Activated naive CD4-positive, alpha-beta T cell treated with anti-CD3 and anti-CD28 coated beads for 36 hours (primary cell): ENCODE measurements around the gene WSCD2. TPM values are rescaled to one million over a fixed set of nuclear protein-coding genes. Genes with fewer than 3 reads are reported as not detected.

Experiments used
- CTCF ChIA-PET: fragments of 350-600 bp; sonication (Branson Sonifier 250); formaldehyde crosslinking; loops from one replicate; lab custom pipeline; 2021; ENCODE audit warnings: antibody characterized with exemption; lab: Charles Lee
- DNase-seq: peaks from one replicate; pipeline ENCODE4 v3.0.0-alpha.2; 2020
- H3K27ac Mint-ChIP-seq: one replicate; pipeline ENCODE4 v1.8.0; 2021; ENCODE audit warnings: mild to moderate bottlenecking, mixed read lengths
- H3K27me3 Mint-ChIP-seq: one replicate; pipeline ENCODE4 v1.8.0; 2021; ENCODE audit warnings: low read depth, mixed read lengths
- H3K36me3 Mint-ChIP-seq: one replicate; pipeline ENCODE4 v1.8.0; 2021; ENCODE audit warnings: low read depth, mixed read lengths
- H3K4me1 Mint-ChIP-seq: one replicate; pipeline ENCODE4 v1.8.0; 2021; ENCODE audit warnings: low read depth, mixed read lengths
- H3K4me3 Mint-ChIP-seq: one replicate; pipeline ENCODE4 v1.8.0; 2021; ENCODE audit warnings: mild to moderate bottlenecking, moderate library complexity, mixed read lengths
- H3K9me3 Mint-ChIP-seq: one replicate; pipeline ENCODE4 v1.8.0; 2021; ENCODE audit warnings: mixed read lengths
- intact Hi-C: fragments of 100-400 bp; cut with micrococcal nuclease; formaldehyde crosslinking; loops from one replicate; pipeline ENCODE4 v1.15.1; 2023
- total RNA-seq, 2 experiments: library from RNA; stranded (reverse); gene quantifications; one replicate each; pipeline ENCODE4 v1.2.3, GENCODE V29; 2021

WSCD2 gene
- total RNA-seq, 2 experiments from 2014 or later: not detected

DNA sequence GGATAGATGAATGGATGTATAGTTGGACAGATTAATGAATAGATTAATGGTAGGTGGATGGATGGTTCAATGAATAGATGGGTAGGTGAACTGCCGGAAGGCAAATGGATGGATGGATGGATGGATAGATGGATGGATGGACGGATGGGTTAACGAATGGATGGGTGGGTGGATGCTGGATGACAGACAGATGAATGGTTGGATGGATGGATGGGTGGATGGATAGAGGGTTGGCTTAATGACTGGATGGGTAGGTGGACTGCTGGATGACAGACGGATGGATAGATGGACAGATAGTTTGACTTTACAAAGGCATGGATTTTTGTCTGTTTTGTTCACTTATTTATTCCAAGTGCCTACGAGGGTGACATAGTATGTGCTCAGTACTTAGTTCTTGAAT lies 64.4 kb downstream of the WSCD2 start:
- no peak for DNase-seq
- intact Hi-C loops: loop anchor here (5.0 to 10.0 kb wide), 4 partner anchors 129 to 519 kb away; no protein-coding TSS in a partner anchor
- Mint-ChIP-seq H3K4me3 (no peak overlapping the region), H3K27me3 (peaks cover 12% of the 10 kb centered on the region), H3K4me1 (no peaks in the 10 kb centered on the region), H3K9me3 (no peaks in the 10 kb centered on the region), H3K36me3 (no peaks in the 10 kb centered on the region), H3K27ac (no peak overlapping the region)
- CTCF ChIA-PET: interaction anchor here (0.9 kb wide), 1 partner anchor 203 kb away, joined by 3 read pairs; no protein-coding TSS in a partner anchor

DNA sequence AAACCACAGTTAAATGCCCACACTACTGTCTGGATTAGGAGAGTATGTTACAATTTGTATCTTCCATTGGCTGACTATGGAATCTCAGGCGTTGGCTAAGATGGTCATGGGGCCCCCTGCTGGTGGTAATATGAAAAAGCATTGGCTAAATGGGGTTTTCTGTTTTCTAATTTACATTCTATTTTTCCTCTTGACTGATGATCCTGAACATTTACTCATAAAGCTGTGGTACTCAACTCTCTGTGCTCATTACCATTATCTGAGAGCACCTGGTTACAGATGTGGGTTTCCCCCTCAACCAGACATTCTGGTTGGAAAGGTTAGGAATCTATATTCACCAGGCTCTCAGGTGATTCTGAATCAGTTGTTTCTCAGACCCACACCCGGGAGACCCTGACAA lies 64.8 kb downstream of the WSCD2 start:
- H3K27me3 Mint-ChIP-seq: peaks cover 12% of the 10 kb centered on the region
- no peak overlapping the region for H3K4me3 Mint-ChIP-seq
- no peaks in the 10 kb centered on the region for H3K9me3 Mint-ChIP-seq
- no peaks in the 10 kb centered on the region for H3K36me3 Mint-ChIP-seq
- CTCF ChIA-PET: interaction anchor here (0.8 to 1.3 kb wide), 4 partner anchors 9 to 203 kb away, joined by 3 to 4 read pairs (median 3); no protein-coding TSS in a partner anchor
- intact Hi-C loops: loop anchor here (1.0 to 10.0 kb wide), 5 partner anchors 129 to 519 kb away; no protein-coding TSS in a partner anchor
- no peaks in the 10 kb centered on the region for H3K4me1 Mint-ChIP-seq
- peak; percentile 42 for DNase-seq
- H3K27ac Mint-ChIP-seq: no peak overlapping the region

DNA sequence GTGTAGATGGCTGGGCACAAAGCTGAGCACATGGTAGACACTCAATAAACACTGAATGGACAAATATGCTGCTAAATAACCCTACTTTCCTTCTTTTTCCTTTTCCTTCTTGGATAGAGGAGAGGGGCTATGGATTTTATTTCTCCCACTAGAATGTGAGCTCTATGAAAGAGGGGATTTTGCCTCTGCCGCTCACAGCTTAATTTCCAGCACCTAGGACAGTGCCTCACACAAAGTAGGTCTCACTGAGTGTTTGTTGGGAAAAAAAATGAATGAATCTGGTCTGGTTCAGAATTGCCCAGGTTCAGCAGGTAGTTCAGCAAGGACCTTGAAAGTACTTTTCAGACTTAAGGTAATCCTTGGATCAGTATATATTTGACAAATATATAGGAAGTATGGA lies 65.5 kb downstream of the WSCD2 start:
- Mint-ChIP-seq H3K27ac (no peak overlapping the region), H3K4me1 (no peaks in the 10 kb centered on the region), H3K9me3 (no peaks in the 10 kb centered on the region), H3K36me3 (no peaks in the 10 kb centered on the region), H3K4me3 (no peak overlapping the region), H3K27me3 (peaks cover 13% of the 10 kb centered on the region)
- DNase-seq: no peak
- CTCF ChIA-PET: interaction anchor here (0.8 to 1.3 kb wide), 4 partner anchors 10 to 204 kb away, joined by 3 to 4 read pairs (median 3); no protein-coding TSS in a partner anchor
- intact Hi-C loops: loop anchor here (1.0 to 10.0 kb wide), 5 partner anchors 130 to 520 kb away; no protein-coding TSS in a partner anchor

DNA sequence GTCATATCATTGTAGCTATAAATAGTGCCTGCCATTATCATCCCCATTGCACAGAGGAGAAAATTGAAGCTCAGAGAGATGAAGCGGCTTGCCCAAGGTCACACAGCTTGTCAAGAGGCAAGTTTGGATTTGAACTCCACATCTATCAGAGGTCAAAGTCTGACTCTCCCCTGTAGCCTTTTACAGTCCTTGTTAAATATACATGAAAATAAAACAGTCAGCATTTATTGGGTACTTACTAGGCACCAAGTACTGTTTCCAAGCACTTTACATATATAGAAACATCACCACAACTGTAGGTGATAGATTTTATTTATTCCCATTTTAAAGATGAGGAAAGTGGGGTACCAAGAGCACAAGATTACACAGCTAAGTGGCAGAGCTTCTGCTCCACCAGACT lies 67.2 kb downstream of the WSCD2 start:
- Mint-ChIP-seq H3K36me3 (no peaks in the 10 kb centered on the region), H3K27me3 (peaks cover 16% of the 10 kb centered on the region), H3K27ac (no peak overlapping the region), H3K4me3 (no peak overlapping the region), H3K4me1 (no peaks in the 10 kb centered on the region), H3K9me3 (no peaks in the 10 kb centered on the region)
- no peak for DNase-seq
- CTCF ChIA-PET: no interaction called here
- intact Hi-C loops: loop anchor here (10.0 kb wide), 2 partner anchors 132 to 522 kb away; no protein-coding TSS in a partner anchor

DNA sequence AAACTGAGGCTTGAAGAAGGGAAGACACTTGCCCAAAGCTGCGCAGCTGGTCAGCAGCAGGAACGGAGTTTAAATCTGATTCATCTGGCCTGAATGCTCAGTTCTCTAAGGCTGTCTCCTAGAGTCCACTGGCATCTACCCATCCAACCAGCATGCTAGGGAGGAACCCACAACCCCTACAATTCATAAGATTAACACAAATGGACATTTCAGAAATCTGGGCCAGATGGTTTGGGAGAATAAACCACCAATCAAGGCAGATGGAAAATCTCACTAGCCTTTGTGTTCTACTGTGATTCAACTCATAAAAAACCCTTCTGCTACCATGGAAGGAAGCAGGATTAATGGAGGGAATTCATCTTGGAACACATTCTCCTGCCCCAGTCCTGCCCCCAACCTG lies 67.8 kb downstream of the WSCD2 start:
- Mint-ChIP-seq H3K36me3 (no peaks in the 10 kb centered on the region), H3K9me3 (no peaks in the 10 kb centered on the region), H3K27ac (no peak overlapping the region), H3K27me3 (peaks cover 16% of the 10 kb centered on the region), H3K4me3 (no peak overlapping the region), H3K4me1 (no peaks in the 10 kb centered on the region)
- CTCF ChIA-PET: no interaction called here
- intact Hi-C loops: loop anchor here (10.0 kb wide), 2 partner anchors 132 to 522 kb away; no protein-coding TSS in a partner anchor
- DNase-seq: no peak

DNA sequence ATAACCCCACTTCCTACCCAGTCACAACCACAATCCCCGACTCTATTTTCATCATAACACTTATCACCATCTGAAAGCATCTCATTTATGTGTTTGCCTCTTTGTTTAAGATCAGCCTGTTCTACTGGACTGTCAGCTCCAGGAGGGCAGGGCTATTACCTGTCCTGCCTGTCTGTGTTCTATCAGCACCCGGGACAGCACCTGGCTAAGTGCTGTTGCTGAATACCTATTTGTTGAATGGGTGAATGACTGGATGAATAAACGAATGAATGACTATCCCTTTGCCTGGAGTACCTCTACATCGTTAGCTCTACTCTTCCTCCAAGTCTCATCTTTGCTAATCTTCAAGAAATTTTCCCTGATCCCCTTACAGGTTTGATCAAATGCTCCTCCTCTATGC lies 69.0 kb downstream of the WSCD2 start:
- CTCF ChIA-PET: interaction anchor here (0.6 kb wide), 1 partner anchor 20 kb away, joined by 4 read pairs; no protein-coding TSS in a partner anchor

DNA sequence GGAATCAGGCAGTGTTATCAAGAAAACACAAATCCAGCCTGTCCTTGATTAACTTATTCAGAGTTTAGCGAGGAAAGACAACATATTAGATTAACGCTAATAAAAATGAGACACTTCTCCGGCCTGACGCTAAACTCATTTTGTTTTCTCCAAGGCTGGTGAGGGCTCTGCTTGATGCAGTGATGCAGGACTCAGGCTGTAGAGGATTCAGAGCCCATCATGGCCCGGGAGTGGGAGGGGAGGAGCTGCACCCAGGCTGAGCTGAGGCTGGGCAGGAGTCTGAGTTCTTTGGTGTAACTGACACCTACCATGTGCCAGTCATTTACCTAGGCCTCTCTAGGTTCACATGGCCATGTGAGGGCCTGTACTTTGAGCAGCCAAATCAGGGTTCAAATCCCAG lies 70.0 kb downstream of the WSCD2 start:
- H3K4me3 Mint-ChIP-seq: no peak overlapping the region
- no peak for DNase-seq
- peaks cover 11% of the 10 kb centered on the region for H3K27me3 Mint-ChIP-seq
- H3K36me3 Mint-ChIP-seq: no peaks in the 10 kb centered on the region
- no peaks in the 10 kb centered on the region for H3K4me1 Mint-ChIP-seq
- no peaks in the 10 kb centered on the region for H3K9me3 Mint-ChIP-seq
- CTCF ChIA-PET: interaction anchor here (1.5 kb wide), 1 partner anchor 9 kb away, joined by 4 read pairs; no protein-coding TSS in a partner anchor
- intact Hi-C loops: loop anchor here (10.0 kb wide), 2 partner anchors 134 to 524 kb away; no protein-coding TSS in a partner anchor
- H3K27ac Mint-ChIP-seq: no peak overlapping the region

More for the DNA sequence above, 69.0 kb downstream of the WSCD2 start:
- DNase-seq: no peak
- no peak overlapping the region for H3K4me3 Mint-ChIP-seq
- intact Hi-C loops: loop anchor here (10.0 kb wide), 2 partner anchors 133 to 523 kb away; no protein-coding TSS in a partner anchor
- H3K9me3 Mint-ChIP-seq: no peaks in the 10 kb centered on the region
- H3K36me3 Mint-ChIP-seq: no peaks in the 10 kb centered on the region
- H3K27ac Mint-ChIP-seq: no peak overlapping the region
- H3K27me3 Mint-ChIP-seq: peaks cover 16% of the 10 kb centered on the region
- no peaks in the 10 kb centered on the region for H3K4me1 Mint-ChIP-seq

DNA sequence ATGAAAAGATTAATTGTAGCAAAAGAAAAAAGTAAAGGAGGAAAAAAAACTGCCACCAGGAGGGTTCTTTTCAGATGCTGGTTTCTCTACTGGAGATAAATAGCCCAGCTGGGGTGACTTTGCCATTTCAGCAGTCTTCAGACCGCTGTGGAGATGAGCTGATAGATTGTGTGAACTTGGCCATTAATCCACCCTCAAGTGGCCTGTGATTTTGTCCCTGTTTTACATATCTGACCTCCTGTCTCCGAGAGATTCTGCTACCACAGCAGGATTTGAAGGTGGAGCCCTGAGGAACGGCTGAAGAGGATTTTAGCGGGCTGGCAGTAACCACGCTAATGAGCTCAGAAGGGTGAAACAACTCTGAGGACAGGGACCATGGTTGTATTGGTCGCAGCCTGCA lies 72.7 kb downstream of the WSCD2 start:
- intact Hi-C loops: no loop called here
- H3K27ac Mint-ChIP-seq: no peak overlapping the region
- no peak overlapping the region for H3K4me3 Mint-ChIP-seq
- DNase-seq: no peak
- H3K27me3 Mint-ChIP-seq: peaks cover 11% of the 10 kb centered on the region
- H3K9me3 Mint-ChIP-seq: no peaks in the 10 kb centered on the region
- CTCF ChIA-PET: no interaction called here
- no peaks in the 10 kb centered on the region for H3K4me1 Mint-ChIP-seq
- no peaks in the 10 kb centered on the region for H3K36me3 Mint-ChIP-seq

DNA sequence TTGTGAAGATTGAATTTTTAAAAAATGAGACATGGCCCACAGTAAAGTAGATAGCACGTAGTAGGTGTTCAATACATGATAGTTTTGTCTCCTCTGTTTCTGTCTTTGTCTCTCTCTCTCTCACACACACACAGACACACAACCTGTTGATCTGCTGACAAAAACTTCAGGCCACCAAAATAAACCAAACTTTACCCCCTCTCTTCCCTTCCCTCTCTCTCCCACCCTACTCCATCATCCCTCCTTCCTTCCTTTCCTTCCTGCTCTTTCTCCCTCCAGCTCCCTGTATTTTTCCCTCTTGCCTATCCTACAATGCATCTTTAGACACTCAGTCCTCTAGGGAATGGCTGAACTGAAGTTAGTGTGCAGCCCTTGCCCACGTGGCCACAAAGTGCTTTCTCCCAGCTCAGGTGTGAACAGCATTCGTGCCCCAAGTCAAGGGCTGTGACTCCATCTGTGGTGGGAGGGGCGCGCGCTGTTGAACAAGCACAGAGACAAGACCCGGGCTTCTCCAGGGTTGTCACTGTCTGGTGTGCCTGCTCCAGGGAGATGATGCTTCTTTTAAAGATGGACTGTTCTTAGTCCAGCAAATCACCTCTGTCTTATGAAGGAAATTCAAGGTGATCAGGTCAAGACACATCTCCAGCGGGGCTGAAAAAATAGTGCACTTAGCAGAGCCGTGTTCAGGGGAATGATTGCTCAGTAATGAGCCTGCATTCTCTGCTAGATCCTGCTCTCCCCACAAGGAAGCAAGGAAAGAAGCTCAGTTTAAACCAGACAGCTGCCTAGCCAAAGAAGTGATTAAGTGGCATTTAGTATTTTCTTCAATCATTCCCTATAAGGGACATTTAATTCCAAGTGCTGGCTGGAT lies 75.3 kb downstream of the WSCD2 start:
- H3K36me3 Mint-ChIP-seq: no peaks in the 10 kb centered on the region
- intact Hi-C loops: no loop called here
- no peaks in the 10 kb centered on the region for H3K4me1 Mint-ChIP-seq
- no peaks in the 10 kb centered on the region for H3K9me3 Mint-ChIP-seq
- DNase-seq: no peak
- no peak overlapping the region for H3K4me3 Mint-ChIP-seq
- peaks cover 9% of the 10 kb centered on the region for H3K27me3 Mint-ChIP-seq
- CTCF ChIA-PET: no interaction called here
- H3K27ac Mint-ChIP-seq: no peak overlapping the region

DNA sequence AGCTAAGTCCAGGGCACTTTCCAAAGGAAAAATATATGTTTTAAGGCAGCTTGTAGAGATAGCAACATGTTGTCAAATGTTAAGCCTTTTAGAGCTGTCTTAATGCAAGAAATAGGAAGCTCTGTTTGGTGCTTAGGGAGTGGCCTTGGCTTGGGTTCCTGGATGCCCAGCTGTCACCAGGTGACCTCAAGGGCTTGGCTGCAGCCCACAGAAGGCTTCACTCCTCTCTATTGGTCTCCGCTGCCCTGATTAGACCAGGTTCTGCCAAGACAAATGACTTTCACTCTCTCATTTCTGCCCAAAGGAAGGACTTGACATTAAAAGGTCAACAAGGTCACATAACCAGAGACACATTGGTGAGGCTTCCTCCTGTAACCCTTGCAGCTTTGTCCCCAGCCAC lies 76.8 kb downstream of the WSCD2 start:
- H3K4me3 Mint-ChIP-seq: no peak overlapping the region
- CTCF ChIA-PET: no interaction called here
- DNase-seq: no peak
- H3K9me3 Mint-ChIP-seq: no peaks in the 10 kb centered on the region
- H3K4me1 Mint-ChIP-seq: no peaks in the 10 kb centered on the region
- H3K36me3 Mint-ChIP-seq: no peaks in the 10 kb centered on the region
- H3K27me3 Mint-ChIP-seq: peaks cover 13% of the 10 kb centered on the region
- intact Hi-C loops: no loop called here
- no peak overlapping the region for H3K27ac Mint-ChIP-seq

DNA sequence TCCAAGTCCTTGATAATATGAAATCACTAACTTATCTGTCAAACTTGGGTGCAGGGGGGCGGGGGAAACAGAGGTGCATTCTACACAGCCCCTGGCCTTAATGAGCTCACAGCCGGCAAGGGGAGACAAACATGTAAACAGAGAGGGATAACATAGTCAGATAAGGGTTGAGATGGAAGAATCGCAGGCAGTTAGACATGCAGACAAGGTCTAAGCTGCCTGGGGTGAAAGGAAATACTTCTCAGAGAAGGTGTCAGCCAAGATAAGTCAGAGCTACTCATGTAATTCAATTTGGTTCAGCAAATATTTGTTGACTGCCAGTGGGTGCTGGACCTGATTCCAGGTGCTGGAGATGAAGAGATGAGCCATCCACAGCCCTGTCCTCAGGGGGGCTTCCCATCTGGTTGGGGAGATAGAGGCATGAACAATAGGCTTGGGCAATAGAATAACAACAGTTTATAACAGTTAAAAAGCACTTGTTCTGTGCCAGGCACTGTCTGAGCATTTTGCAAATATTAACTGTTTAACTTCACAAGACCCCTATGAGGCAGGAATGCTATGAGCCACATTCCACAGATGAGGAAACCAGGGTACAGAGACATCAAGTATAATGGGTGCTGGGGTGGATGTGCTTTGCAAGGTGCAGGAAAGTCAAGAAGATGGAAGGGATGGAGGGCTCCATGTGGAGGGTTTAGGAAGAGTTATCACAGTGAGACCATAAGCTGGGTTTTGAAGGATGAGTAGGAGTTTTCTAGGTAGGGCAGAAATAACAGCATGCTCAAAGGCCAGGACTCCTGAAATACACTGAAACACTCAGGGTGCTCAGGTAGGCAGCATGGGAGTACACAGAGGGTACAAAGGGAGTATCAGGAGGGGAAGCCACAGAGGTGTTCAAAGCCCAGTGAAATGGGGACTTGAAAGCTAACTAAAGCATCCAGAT lies 79.0 kb downstream of the WSCD2 start:
- no peaks in the 10 kb centered on the region for H3K9me3 Mint-ChIP-seq
- no peaks in the 10 kb centered on the region for H3K36me3 Mint-ChIP-seq
- no peak overlapping the region for H3K27ac Mint-ChIP-seq
- H3K4me1 Mint-ChIP-seq: no peaks in the 10 kb centered on the region
- CTCF ChIA-PET: no interaction called here
- intact Hi-C loops: no loop called here
- H3K4me3 Mint-ChIP-seq: no peak overlapping the region
- DNase-seq: no peak
- H3K27me3 Mint-ChIP-seq: peaks cover 13% of the 10 kb centered on the region

DNA sequence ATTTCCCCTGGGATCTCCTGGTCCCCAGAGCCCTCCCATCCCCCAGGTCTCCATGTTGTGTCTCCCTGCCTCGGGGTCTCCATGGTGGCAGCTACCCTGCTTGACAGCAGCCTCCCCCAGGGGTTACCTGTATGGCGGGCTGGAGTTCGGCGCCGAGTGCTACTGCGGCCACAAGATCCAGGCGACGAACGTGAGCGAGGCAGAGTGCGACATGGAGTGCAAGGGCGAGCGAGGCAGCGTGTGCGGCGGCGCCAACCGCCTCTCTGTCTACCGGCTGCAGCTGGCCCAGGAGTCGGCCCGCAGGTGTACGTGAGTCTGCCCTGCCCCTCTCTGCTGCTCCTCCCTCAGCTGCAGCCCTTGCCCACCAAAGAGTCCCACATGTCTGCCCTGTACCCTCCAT lies 80.9 kb downstream of the WSCD2 start:
- intact Hi-C loops: no loop called here
- no peaks in the 10 kb centered on the region for H3K36me3 Mint-ChIP-seq
- CTCF ChIA-PET: no interaction called here

More for the DNA sequence above, 80.9 kb downstream of the WSCD2 start:
- Mint-ChIP-seq H3K9me3 (no peaks in the 10 kb centered on the region), H3K4me1 (no peaks in the 10 kb centered on the region), H3K4me3 (no peak overlapping the region), H3K27ac (no peak overlapping the region), H3K27me3 (peaks cover 17% of the 10 kb centered on the region)
- no peak for DNase-seq
